ENCODE results near the gene ROBO1.

The ROBO1 gene

GRCh38 chr3:79264892-79265291 is 502.9 kb downstream of the ROBO1 start:
- H3K27ac ChIP-seq (ENCODE audit: low read depth, low read length) = no peak overlapping the region
- WGBS = 100% methylated on average over 2 of the region's 2 CpGs
- H3K27me3 ChIP-seq (ENCODE audit: insufficient read depth, low read length) = no peaks in the 10 kb centered on the region
- H3K9ac ChIP-seq (ENCODE audit: low read depth, low read length) = no peak overlapping the region
- no peaks in the 10 kb centered on the region for H3K36me3 ChIP-seq (ENCODE audit: insufficient read depth, low read length)
- H3K4me3 ChIP-seq (ENCODE audit: low read length) = no peak overlapping the region
- peaks cover 3% of the 10 kb centered on the region; the same call in 1 of the 2 replicates for H3K4me1 ChIP-seq (ENCODE audit: insufficient read depth, low read length)
- no peaks in the 10 kb centered on the region for H3K9me3 ChIP-seq (ENCODE audit: insufficient read depth, low read depth, low read length)

GRCh38 chr3:79263423-79263822 is 504.4 kb downstream of the ROBO1 start:
- 93% methylated on average over 1 of the region's 1 CpG for WGBS
- Histone ChIP-seq H3K27me3 (ENCODE audit: insufficient read depth, low read length) (no peaks in the 10 kb centered on the region), H3K4me1 (ENCODE audit: insufficient read depth, low read length) (no peaks in the 10 kb centered on the region), H3K27ac (ENCODE audit: low read depth, low read length) (no peak overlapping the region), H3K9me3 (ENCODE audit: insufficient read depth, low read depth, low read length) (no peaks in the 10 kb centered on the region), H3K9ac (ENCODE audit: low read depth, low read length) (no peak overlapping the region), H3K36me3 (ENCODE audit: insufficient read depth, low read length) (no peaks in the 10 kb centered on the region), H3K4me3 (ENCODE audit: low read length) (no peak overlapping the region)

GRCh38 chr3:79258479-79258878 is 509.3 kb downstream of the ROBO1 start:
- no peaks in the 10 kb centered on the region for H3K4me1 ChIP-seq (ENCODE audit: insufficient read depth, low read length)
- no peaks in the 10 kb centered on the region for H3K36me3 ChIP-seq (ENCODE audit: insufficient read depth, low read length)
- H3K9ac ChIP-seq (ENCODE audit: low read depth, low read length) = no peak overlapping the region
- H3K4me3 ChIP-seq (ENCODE audit: low read length) = no peak overlapping the region
- no peaks in the 10 kb centered on the region for H3K9me3 ChIP-seq (ENCODE audit: insufficient read depth, low read depth, low read length)
- no peak overlapping the region for H3K27ac ChIP-seq (ENCODE audit: low read depth, low read length)
- 89% methylated on average over 1 of the region's 1 CpG for WGBS
- H3K27me3 ChIP-seq (ENCODE audit: insufficient read depth, low read length) = no peaks in the 10 kb centered on the region

GRCh38 chr3:79257791-79258190 is 510.0 kb downstream of the ROBO1 start:
- Histone ChIP-seq H3K4me1 (ENCODE audit: insufficient read depth, low read length) (no peaks in the 10 kb centered on the region), H3K9ac (ENCODE audit: low read depth, low read length) (no peak overlapping the region), H3K4me3 (ENCODE audit: low read length) (no peak overlapping the region), H3K9me3 (ENCODE audit: insufficient read depth, low read depth, low read length) (no peaks in the 10 kb centered on the region), H3K36me3 (ENCODE audit: insufficient read depth, low read length) (no peaks in the 10 kb centered on the region), H3K27me3 (ENCODE audit: insufficient read depth, low read length) (no peaks in the 10 kb centered on the region), H3K27ac (ENCODE audit: low read depth, low read length) (no peak overlapping the region)
- 100% methylated on average over 1 of the region's 1 CpG for WGBS

- Histone ChIP-seq H3K4me1 (ENCODE audit: insufficient read depth, low read length) (no peaks in the 10 kb centered on the region), H3K36me3 (ENCODE audit: insufficient read depth, low read length) (no peaks in the 10 kb centered on the region)
- WGBS = 100% methylated on average over 1 of the region's 2 CpGs
Observed at GRCh38 chr3:79255702-79256101, 512.1 kb downstream of the ROBO1 start.

GRCh38 chr3:79255292-79255691 is 512.5 kb downstream of the ROBO1 start:
- WGBS = 96% methylated on average over 3 of the region's 5 CpGs
- Histone ChIP-seq H3K9me3 (ENCODE audit: insufficient read depth, low read depth, low read length) (no peaks in the 10 kb centered on the region), H3K36me3 (ENCODE audit: insufficient read depth, low read length) (no peaks in the 10 kb centered on the region), H3K9ac (ENCODE audit: low read depth, low read length) (no peak overlapping the region), H3K4me3 (ENCODE audit: low read length) (no peak overlapping the region), H3K4me1 (ENCODE audit: insufficient read depth, low read length) (no peaks in the 10 kb centered on the region), H3K27ac (ENCODE audit: low read depth, low read length) (no peak overlapping the region), H3K27me3 (ENCODE audit: insufficient read depth, low read length) (no peaks in the 10 kb centered on the region)

More at GRCh38 chr3:79255702-79256101, 512.1 kb downstream of the ROBO1 start:
- Histone ChIP-seq H3K9ac (ENCODE audit: low read depth, low read length) (no peak overlapping the region), H3K27me3 (ENCODE audit: insufficient read depth, low read length) (no peaks in the 10 kb centered on the region), H3K27ac (ENCODE audit: low read depth, low read length) (no peak overlapping the region), H3K9me3 (ENCODE audit: insufficient read depth, low read depth, low read length) (no peaks in the 10 kb centered on the region), H3K4me3 (ENCODE audit: low read length) (no peak overlapping the region)

- Histone ChIP-seq H3K9me3 (ENCODE audit: insufficient read depth, low read depth, low read length) (no peaks in the 10 kb centered on the region), H3K4me3 (ENCODE audit: low read length) (no peak overlapping the region), H3K4me1 (ENCODE audit: insufficient read depth, low read length) (no peaks in the 10 kb centered on the region), H3K27me3 (ENCODE audit: insufficient read depth, low read length) (no peaks in the 10 kb centered on the region), H3K9ac (ENCODE audit: low read depth, low read length) (no peak overlapping the region), H3K27ac (ENCODE audit: low read depth, low read length) (no peak overlapping the region), H3K36me3 (ENCODE audit: insufficient read depth, low read length) (no peaks in the 10 kb centered on the region)
- WGBS = 95% methylated on average over 4 of the region's 4 CpGs
Observed at GRCh38 chr3:79253704-79254103, 514.1 kb downstream of the ROBO1 start.

GRCh38 chr3:79253271-79253670 is 514.5 kb downstream of the ROBO1 start:
- Histone ChIP-seq H3K27me3 (ENCODE audit: insufficient read depth, low read length) (no peaks in the 10 kb centered on the region), H3K36me3 (ENCODE audit: insufficient read depth, low read length) (no peaks in the 10 kb centered on the region), H3K4me3 (ENCODE audit: low read length) (no peak overlapping the region), H3K4me1 (ENCODE audit: insufficient read depth, low read length) (no peaks in the 10 kb centered on the region), H3K9me3 (ENCODE audit: insufficient read depth, low read depth, low read length) (no peaks in the 10 kb centered on the region), H3K9ac (ENCODE audit: low read depth, low read length) (no peak overlapping the region), H3K27ac (ENCODE audit: low read depth, low read length) (no peak overlapping the region)
- 95% methylated on average over 2 of the region's 2 CpGs for WGBS

GRCh38 chr3:79250746-79251145 is 517.1 kb downstream of the ROBO1 start:
- WGBS = 98% methylated on average over 5 of the region's 6 CpGs
- H3K27me3 ChIP-seq (ENCODE audit: insufficient read depth, low read length) = no peaks in the 10 kb centered on the region
- H3K9me3 ChIP-seq (ENCODE audit: insufficient read depth, low read depth, low read length) = no peaks in the 10 kb centered on the region
- H3K27ac ChIP-seq (ENCODE audit: low read depth, low read length) = no peak overlapping the region
- H3K4me1 ChIP-seq (ENCODE audit: insufficient read depth, low read length) = peaks cover 12% of the 10 kb centered on the region
- H3K4me3 ChIP-seq (ENCODE audit: low read length) = no peak overlapping the region
- H3K36me3 ChIP-seq (ENCODE audit: insufficient read depth, low read length) = no peaks in the 10 kb centered on the region
- H3K9ac ChIP-seq (ENCODE audit: low read depth, low read length) = no peak overlapping the region

- Histone ChIP-seq H3K9me3 (ENCODE audit: insufficient read depth, low read depth, low read length) (no peaks in the 10 kb centered on the region), H3K27me3 (ENCODE audit: insufficient read depth, low read length) (no peaks in the 10 kb centered on the region), H3K4me1 (ENCODE audit: insufficient read depth, low read length) (peaks cover 23% of the 10 kb centered on the region), H3K36me3 (ENCODE audit: insufficient read depth, low read length) (no peaks in the 10 kb centered on the region), H3K9ac (ENCODE audit: low read depth, low read length) (no peak overlapping the region), H3K27ac (ENCODE audit: low read depth, low read length) (no peak overlapping the region), H3K4me3 (ENCODE audit: low read length) (no peak overlapping the region)
- WGBS = 95% methylated on average over 4 of the region's 4 CpGs
Observed at GRCh38 chr3:79249701-79250100, 518.1 kb downstream of the ROBO1 start.

GRCh38 chr3:79247725-79248043 is 520.1 kb downstream of the ROBO1 start:
- Histone ChIP-seq H3K4me3 (ENCODE audit: low read length) (no peak overlapping the region), H3K27me3 (ENCODE audit: insufficient read depth, low read length) (no peaks in the 10 kb centered on the region), H3K9ac (ENCODE audit: low read depth, low read length) (no peak overlapping the region), H3K9me3 (ENCODE audit: insufficient read depth, low read depth, low read length) (no peaks in the 10 kb centered on the region), H3K27ac (ENCODE audit: low read depth, low read length) (no peak overlapping the region), H3K4me1 (ENCODE audit: insufficient read depth, low read length) (peaks cover 25% of the 10 kb centered on the region), H3K36me3 (ENCODE audit: insufficient read depth, low read length) (no peaks in the 10 kb centered on the region)
- WGBS = no CpG with 5 or more reads among the region's 1 CpG

GRCh38 chr3:79246875-79247724 is 520.7 kb downstream of the ROBO1 start:
- no peaks in the 10 kb centered on the region for H3K36me3 ChIP-seq (ENCODE audit: insufficient read depth, low read length)
- WGBS = 96% methylated on average over 8 of the region's 8 CpGs
- H3K9ac ChIP-seq (ENCODE audit: low read depth, low read length) = no peak overlapping the region
- no peak overlapping the region for H3K4me3 ChIP-seq (ENCODE audit: low read length)
- H3K27me3 ChIP-seq (ENCODE audit: insufficient read depth, low read length) = no peaks in the 10 kb centered on the region
- H3K4me1 ChIP-seq (ENCODE audit: insufficient read depth, low read length) = peaks cover 25% of the 10 kb centered on the region
- H3K27ac ChIP-seq (ENCODE audit: low read depth, low read length) = no peak overlapping the region
- H3K9me3 ChIP-seq (ENCODE audit: insufficient read depth, low read depth, low read length) = peaks cover 4% of the 10 kb centered on the region; the same call in 1 of the 2 replicates

Measured in HUES64 (cell line).